MG63 (cell line): ENCODE results near the gene CD151. TPM values are rescaled to one million over a fixed set of nuclear protein-coding genes. Genes with fewer than 3 reads are reported as not detected.

Experiments
- DNase-seq: peaks from one replicate; pipeline ENCODE4 v3.0.0-alpha.2; 2020
- H3K27me3 ChIP-seq: fragments of 250-450 bp; sonication (Bioruptor Pico); 2 replicates; pipeline ENCODE4 v1.5.1; 2020; ENCODE audit warnings: mild to moderate bottlenecking, moderate library complexity
- H3K36me3 ChIP-seq: fragments of 250-450 bp; sonication (Bioruptor Pico); 2 replicates; pipeline ENCODE4 v1.5.1; 2020; ENCODE audit warnings: mild to moderate bottlenecking, moderate library complexity
- H3K4me3 ChIP-seq: fragments of 250-450 bp; sonication (Bioruptor Pico); 2 replicates; pipeline ENCODE4 v1.5.1; 2020; ENCODE audit warnings: mild to moderate bottlenecking, moderate library complexity
- H3K9me3 ChIP-seq: fragments of 250-450 bp; sonication (Bioruptor Pico); 2 replicates; pipeline ENCODE4 v1.5.1; 2020; ENCODE audit warnings: mild to moderate bottlenecking, moderate library complexity
- total RNA-seq: library from RNA; depleted of rRNA; stranded (reverse); fragments of >200 nt; shearing (Covaris generic); gene quantifications from 2 replicates; pipeline ENCODE4 v1.2.3, GENCODE V29; 2014; ENCODE audit warnings: low replicate concordance

The CD151 gene
- total RNA-seq, 1 experiment from 2014 or later = 1,451 TPM

DNA sequence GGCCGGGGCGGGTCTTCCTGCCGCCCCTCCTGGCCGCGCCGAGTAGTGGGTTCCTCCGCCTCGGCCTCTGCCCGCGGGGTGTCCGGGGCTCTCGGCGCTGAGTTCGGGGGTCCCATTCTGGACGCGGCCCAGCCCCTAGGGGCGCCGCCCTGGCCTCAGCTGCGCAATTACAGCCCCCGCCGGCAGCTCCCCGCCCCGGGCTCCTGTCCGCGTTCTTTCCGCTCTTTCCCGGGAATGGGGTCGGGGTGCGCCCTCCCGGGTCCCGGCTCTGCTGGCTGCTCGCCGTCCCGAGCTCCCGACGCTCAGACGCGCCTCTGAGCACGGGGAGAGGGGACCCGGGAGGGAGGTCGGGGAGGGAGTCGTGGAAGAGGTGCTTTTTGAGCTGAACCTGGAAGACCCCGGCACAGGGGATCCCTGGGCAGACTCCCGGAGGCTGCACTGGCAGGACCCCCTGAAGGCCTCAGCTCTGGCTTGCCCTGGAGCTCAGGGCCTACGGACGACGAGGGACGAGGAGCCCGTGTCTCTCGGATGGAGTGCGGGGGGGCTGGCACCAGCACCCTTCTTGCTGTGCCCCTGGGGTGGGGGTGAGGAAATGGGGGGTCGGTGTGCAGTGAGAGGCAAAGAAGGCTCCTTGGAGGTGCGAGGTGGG lies 10.5 kb downstream of the CD151 start:
- H3K4me3 ChIP-seq = peak overlapping the region; percentile 98
- H3K36me3 ChIP-seq = peaks cover 67% of the 10 kb centered on the region
- no peaks in the 10 kb centered on the region for H3K27me3 ChIP-seq
- DNase-seq = peak; percentile 53
- no peaks in the 10 kb centered on the region for H3K9me3 ChIP-seq

DNA sequence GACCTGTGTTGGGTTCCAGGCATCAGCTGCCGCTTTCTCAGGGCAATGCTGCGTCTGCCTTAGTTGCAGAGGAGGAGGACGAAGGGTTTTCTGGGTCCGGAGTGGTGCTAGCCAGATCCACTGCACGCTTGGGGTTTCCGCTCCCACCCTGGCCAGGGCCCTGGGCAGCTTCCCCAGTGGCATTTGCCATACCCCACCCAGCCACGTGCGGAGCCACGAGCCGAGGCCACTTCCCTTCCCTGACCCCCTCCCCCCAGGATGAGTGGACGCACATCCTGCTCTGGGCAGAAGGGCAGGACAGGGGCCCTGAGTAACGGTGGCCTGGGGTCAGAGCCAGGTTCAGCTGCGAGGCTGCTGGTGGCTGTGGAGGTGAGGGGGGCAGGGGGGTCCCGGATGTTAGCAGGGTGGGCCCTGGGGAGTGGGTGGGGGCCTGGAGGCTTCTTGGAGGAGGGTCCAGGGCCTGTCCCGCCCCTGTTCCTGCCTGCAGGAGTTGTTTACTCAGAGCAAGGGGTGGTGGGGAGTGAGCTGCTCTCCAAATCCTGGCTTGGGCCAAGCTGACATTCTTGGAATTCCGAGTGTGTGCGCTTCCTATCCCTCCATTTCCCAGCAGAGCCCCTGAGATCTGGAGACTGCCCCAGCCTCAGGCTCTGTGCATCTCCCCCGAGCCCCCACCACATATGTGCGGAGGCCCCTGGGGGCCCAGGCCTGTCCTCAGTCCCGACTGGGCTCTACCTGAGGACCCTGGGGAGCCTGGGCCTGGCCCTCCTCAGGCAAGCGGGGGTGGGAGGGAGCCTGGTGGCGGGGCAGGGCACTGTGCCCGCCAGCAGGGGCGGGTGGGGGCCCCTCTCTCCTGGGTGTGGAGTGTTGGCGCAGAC lies 11.3 kb downstream of the CD151 start:
- peak; percentile 100 for DNase-seq
- Histone ChIP-seq H3K27me3 (no peaks in the 10 kb centered on the region), H3K4me3 (peak overlapping the region; percentile 98), H3K36me3 (peaks cover 69% of the 10 kb centered on the region), H3K9me3 (no peaks in the 10 kb centered on the region)

DNA sequence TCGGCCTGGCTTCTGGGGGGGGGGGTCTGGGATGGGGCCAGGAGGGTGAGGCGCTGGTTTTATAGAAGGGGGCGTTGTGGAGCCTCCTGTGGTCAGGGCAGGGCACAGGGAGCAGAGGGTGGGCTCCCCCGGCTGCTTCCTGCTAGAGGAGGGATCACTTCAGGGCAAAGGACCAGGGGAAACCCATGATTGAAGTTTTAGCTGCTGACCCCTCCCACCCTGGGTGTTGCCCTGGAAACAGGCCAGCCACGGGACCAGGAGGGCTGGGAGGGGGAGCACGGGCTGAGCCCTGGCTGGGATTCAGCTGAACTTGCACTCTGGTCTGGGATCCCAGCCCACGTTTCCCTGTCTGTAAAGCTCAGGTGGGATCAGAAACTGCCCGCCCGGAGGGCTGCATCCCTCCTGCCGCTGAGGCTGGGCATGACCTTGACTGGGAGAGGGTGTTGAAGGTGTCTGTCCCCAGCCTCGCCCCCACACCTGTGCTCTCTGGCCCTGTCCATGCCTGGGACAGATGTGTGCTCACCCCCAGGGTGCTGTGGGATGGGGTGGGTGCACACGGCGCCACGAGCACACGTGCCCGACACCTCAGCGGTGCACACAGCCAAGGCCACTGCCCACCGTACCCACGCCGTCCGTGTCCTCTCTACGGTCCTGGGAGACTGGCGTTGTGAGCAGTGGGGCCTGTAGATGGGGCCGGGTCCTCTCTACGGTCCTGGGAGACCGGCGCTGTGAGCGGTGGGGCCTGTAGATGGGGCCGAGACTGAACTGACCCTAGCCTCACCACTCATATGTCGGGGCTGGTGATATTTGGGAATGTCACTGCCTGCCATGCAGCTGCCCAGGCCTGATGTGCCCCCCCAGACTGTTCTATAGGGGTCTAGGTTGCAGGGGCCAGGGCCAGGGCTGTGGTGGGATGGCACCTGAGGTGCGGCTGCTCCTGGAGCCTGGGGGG lies 12.2 kb downstream of the CD151 start:
- H3K27me3 ChIP-seq = no peaks in the 10 kb centered on the region
- H3K9me3 ChIP-seq = no peaks in the 10 kb centered on the region
- peak; percentile 99 for DNase-seq
- H3K4me3 ChIP-seq = peak overlapping the region; percentile 98
- H3K36me3 ChIP-seq = peaks cover 62% of the 10 kb centered on the region

DNA sequence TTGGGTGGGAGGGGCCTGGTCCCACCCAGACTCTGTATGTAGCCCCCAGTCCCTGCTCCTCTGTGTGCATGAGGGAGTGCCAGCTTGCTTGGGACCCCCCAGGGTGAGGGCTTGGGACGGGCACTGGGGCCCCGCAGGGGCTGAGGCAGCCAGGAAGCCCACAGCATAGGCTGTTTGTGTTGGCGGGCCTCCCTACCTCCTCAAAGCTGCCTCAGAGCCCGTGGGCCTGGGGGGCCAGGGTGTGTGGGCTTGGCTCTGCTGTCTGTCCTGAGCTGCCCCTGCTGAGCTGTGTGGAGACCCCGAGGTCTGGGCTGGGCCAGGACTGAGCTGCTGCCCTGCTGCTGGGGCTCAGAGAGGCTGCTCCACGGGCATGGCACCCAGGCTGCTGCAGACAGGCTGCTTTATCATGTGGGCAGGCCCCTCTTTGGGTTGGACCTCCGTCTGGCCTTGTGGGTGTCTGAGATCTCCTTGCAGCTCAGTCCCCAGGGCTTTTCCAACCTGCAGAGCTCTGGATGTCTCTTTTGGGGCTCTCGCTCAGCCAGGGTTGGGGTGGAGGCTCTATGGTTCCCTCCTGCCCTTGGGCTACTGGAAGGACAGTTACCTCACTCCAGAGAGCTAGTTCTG lies 13.2 kb downstream of the CD151 start:
- H3K4me3 ChIP-seq = peak overlapping the region; percentile 98
- DNase-seq = peak; percentile 78

DNA sequence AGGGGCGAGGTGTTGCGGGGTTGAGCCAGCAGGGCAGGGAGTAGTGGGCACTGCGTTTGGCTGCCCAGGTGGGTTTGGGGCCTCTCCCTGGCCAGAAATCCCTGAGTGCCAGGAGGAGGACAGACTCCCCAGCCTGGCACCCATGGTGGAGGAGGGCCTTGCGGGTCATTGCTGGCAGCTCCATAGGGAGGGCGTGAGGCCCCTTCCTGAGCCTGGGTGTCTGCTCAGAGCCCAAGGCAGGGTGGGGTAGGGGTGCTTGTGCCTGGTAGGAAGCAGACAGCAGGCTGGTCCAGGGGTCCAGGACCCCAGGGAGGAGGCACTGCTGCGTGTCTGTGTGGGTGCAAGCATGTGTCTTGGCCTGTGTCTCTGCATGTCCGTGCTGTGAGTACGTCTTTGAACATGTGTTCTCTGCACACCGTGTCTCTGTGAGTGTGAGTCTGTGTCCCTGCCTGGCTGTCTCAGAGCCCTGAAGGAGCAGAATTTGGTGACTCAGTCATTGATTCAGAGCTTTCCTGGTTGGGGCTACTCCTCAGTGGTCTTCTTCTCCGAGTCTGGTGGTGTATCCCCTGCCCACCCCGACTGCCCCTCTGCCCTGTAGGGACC lies 13.8 kb downstream of the CD151 start:
- Histone ChIP-seq H3K9me3 (no peaks in the 10 kb centered on the region), H3K36me3 (peaks cover 59% of the 10 kb centered on the region), H3K4me3 (no peak overlapping the region), H3K27me3 (no peaks in the 10 kb centered on the region)
- DNase-seq = no peak

More for the DNA sequence above, 13.2 kb downstream of the CD151 start:
- H3K36me3 ChIP-seq = peaks cover 61% of the 10 kb centered on the region
- no peaks in the 10 kb centered on the region for H3K27me3 ChIP-seq
- H3K9me3 ChIP-seq = no peaks in the 10 kb centered on the region

GRCh38 chr11:847876-848275 lies 15.1 kb downstream of the CD151 start:
- DNase-seq = no peak

GRCh38 chr11:848380-848931 lies 15.7 kb downstream of the CD151 start:
- no peaks in the 10 kb centered on the region for H3K9me3 ChIP-seq
- H3K4me3 ChIP-seq = no peak overlapping the region
- H3K36me3 ChIP-seq = peaks cover 66% of the 10 kb centered on the region
- no peak for DNase-seq
- H3K27me3 ChIP-seq = no peaks in the 10 kb centered on the region

More at GRCh38 chr11:847876-848275, 15.1 kb downstream of the CD151 start:
- Histone ChIP-seq H3K9me3 (no peaks in the 10 kb centered on the region), H3K27me3 (no peaks in the 10 kb centered on the region), H3K36me3 (peaks cover 66% of the 10 kb centered on the region), H3K4me3 (no peak overlapping the region)

DNA sequence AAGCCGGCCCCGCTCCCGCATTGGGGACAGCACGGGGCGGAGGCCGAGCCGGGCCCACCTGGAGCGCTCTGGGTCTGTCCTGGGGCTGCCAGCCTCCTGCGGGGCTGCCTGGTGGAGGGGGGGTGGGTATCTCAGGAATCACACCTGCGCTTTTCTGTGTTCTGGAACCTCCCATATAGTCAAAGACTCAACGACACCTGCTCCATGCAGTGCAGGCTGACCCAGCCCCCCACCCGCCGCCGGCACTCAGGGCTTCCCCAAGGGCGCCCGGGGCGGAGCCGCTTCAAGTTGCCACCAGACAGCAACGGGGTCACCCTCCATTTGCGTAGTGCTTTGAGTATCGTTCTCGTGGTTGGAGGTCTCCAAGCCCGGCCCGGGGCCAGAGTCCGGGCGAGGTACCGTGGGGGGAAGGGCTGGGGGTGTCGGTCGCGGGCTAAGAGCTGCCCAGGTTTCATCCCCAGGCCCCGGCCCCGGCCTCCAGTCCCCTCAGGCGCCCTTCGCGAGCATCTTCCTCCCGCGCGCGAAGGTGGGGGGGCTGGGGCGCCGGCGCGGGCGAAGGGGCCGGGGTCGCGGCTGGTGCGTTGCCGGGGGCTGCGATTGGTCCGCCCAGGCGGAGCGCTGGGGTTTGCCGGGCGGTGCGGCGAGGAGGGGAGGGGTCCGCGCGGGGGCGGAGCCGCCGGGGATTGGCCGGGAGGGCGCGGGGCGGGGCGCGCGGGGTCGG lies 16.5 kb downstream of the CD151 start:
- no peak for DNase-seq
- Histone ChIP-seq H3K9me3 (no peaks in the 10 kb centered on the region), H3K27me3 (no peaks in the 10 kb centered on the region), H3K36me3 (peaks cover 68% of the 10 kb centered on the region), H3K4me3 (no peak overlapping the region)

DNA sequence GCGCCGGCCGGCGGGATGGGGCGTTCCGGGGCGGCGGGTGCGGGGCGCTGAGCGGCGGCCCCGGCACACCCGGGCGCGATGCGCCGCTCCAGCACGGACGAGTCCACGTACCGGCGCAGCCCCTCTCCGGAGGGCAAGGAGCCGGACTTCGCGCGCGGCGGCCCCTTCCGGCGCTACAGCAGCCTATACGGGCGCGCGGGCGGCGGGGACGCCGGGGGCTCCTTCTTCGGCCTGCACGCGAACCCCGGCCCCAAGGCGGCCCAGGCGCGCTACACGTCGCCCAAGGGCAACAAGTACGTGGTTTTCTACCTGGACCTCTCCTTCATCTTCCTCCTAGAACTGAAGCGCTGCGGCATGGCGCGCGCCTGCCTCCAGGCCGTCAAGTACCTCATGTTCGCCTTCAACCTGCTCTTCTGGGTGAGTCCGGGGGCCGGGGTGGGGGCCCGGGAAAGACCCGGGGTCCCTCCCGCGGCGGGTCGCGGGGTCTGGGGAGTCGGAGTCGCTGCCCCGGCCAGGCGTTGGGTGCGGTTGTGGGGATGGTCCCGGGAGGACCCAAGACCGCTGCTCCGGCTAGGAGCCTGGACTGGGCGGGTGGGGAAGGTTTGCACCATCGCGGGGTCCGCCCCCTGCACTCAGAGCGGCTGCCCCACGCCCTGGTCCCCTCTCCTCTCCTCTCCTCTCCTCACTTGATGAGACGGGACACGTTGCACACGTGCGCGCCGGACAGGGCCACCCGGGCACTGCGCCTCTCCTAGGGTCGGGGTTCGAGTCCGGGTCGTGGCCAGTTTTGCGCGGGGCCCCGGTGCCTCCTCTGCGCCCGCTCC lies 17.4 kb downstream of the CD151 start:
- H3K9me3 ChIP-seq = no peaks in the 10 kb centered on the region
- H3K4me3 ChIP-seq = no peak overlapping the region
- no peak for DNase-seq
- H3K27me3 ChIP-seq = no peaks in the 10 kb centered on the region
- peaks cover 65% of the 10 kb centered on the region for H3K36me3 ChIP-seq

DNA sequence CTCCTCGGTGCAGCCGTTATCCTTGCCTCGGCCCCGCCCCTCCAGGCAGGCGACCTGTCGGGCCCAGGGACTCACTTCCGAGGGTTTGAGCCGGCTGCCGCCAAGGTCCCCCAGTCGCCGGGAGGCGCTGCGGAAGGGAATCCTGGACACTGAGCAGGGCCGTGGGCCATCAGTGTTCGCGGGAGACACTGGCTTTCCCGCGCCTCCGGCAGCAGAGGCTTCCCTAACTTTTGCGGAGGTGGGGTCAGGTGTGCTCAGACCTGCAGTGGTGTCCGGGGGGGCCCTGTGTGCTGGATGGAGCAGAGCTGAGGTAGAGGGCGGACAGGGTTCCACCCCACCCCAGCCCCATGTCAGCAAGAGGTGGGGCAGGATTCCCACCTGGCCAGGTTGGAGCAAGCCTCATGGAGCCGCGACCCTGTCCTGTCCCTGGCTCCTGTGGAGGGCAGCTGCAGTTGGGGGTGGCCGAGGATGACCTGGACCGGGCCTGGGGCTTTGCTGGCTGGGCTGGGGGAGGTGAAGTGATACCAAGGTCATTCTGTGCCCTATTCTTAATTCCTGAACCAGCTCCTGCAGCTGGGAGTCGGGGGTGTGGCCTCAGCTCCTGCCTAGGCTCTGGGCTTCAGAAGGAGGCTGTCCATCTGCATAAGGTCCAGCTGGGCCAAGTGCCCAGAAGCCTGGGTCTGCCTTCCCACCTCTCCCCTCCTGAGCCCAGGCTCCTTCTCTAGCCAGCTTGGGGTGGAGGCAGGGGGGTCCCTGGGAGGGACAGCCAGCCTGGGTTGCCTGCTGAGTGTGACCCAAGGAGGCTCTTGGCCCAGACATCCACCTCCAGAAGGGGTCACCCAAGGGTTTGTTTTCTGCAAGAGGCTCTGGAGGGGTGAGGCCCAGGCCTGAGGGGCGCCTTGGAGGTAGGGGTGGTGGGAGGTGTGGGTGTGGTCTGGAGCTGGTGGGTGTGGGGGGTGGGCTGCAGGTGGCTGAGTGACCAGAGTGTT lies 18.3 kb downstream of the CD151 start:
- H3K4me3 ChIP-seq = no peak overlapping the region
- H3K27me3 ChIP-seq = no peaks in the 10 kb centered on the region
- no peak for DNase-seq
- H3K9me3 ChIP-seq = no peaks in the 10 kb centered on the region
- peaks cover 66% of the 10 kb centered on the region for H3K36me3 ChIP-seq

DNA sequence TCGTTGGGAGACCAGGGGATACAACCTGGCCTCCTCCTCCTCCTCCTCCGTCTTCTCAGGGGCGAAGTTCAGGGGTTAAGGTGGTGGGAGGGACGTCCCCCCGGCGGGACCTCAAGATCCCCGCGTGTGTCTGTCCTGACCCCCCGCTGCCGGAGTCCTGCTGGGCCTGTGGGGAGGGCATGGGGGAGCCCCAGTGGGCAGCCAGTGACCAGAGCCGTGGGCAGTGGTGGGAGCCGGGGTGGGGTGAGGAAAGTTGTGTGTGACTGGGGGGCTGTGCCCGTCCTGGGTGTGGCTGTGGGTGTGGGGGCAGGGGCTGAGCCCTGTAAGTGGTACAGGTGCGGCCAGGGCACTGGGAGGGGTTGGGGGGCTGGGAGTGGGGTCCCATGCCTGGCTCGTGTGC lies 20.0 kb downstream of the CD151 start:
- no peaks in the 10 kb centered on the region for H3K9me3 ChIP-seq
- peaks cover 65% of the 10 kb centered on the region for H3K36me3 ChIP-seq
- no peak for DNase-seq
- H3K4me3 ChIP-seq = no peak overlapping the region
- H3K27me3 ChIP-seq = no peaks in the 10 kb centered on the region

- no peak overlapping the region for H3K4me3 ChIP-seq
- no peaks in the 10 kb centered on the region for H3K9me3 ChIP-seq
- no peaks in the 10 kb centered on the region for H3K27me3 ChIP-seq
- H3K36me3 ChIP-seq = peaks cover 59% of the 10 kb centered on the region
- no peak for DNase-seq
These were observed 21.1 kb downstream of the CD151 start for GRCh38 chr11:853682-854448.
